Fibroblast of mammary gland (primary cell): ENCODE data around the gene GSTM1.

Experiments
- DNase-seq: peaks from one replicate; pipeline ENCODE4 v3.0.0-alpha.2; 2010; ENCODE audit warnings: low read depth
- H3K4me3 ChIP-seq: 2 replicates; pipeline ENCODE4 v1.5.1; 2011; ENCODE audit warnings: low read depth, mild to moderate bottlenecking, low read length, moderate library complexity; ENCODE audit not compliant: control insufficient read depth
- TF ChIP-seq, protein P1 (sequence below): conservative IDR thresholded peaks from 2 replicates; pipeline ENCODE4 v1.5.1; 2011; ENCODE audit warnings: low read depth, low read length, inconsistent platforms; ENCODE audit not compliant: control insufficient read depth, insufficient read depth

Gene GSTM1

DNA sequence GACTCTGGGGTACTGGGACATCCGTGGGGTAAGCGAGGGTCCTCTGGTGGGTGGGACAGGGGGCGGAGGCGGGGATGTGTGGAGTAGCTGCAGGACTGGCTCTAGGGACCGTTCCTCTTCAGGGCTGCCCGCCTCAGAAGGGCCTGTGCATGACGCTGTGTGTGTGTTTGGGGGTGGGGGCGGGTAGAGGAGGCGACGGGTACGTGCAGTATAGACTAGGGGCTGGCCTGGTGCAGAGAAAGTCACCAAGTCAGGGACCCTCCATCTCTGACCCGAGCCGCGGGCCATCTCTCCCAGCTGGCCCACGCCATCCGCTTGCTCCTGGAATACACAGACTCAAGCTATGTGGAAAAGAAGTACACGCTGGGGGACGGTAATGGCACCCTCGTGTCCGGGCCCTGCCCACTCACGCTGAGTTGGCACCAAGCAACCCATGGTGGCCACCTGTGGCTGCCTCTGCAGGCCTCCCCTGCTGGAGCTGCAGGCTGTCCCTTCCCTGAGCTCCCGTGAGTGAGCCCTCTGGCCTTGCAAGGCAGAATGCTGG, 24.8 kb downstream of the GSTM1 start:
- TF ChIP-seq, protein P1, sequence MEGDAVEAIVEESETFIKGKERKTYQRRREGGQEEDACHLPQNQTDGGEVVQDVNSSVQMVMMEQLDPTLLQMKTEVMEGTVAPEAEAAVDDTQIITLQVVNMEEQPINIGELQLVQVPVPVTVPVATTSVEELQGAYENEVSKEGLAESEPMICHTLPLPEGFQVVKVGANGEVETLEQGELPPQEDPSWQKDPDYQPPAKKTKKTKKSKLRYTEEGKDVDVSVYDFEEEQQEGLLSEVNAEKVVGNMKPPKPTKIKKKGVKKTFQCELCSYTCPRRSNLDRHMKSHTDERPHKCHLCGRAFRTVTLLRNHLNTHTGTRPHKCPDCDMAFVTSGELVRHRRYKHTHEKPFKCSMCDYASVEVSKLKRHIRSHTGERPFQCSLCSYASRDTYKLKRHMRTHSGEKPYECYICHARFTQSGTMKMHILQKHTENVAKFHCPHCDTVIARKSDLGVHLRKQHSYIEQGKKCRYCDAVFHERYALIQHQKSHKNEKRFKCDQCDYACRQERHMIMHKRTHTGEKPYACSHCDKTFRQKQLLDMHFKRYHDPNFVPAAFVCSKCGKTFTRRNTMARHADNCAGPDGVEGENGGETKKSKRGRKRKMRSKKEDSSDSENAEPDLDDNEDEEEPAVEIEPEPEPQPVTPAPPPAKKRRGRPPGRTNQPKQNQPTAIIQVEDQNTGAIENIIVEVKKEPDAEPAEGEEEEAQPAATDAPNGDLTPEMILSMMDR: no peak
- DNase-seq: no peak
- peak overlapping the region; percentile 26 for H3K4me3 ChIP-seq

DNA sequence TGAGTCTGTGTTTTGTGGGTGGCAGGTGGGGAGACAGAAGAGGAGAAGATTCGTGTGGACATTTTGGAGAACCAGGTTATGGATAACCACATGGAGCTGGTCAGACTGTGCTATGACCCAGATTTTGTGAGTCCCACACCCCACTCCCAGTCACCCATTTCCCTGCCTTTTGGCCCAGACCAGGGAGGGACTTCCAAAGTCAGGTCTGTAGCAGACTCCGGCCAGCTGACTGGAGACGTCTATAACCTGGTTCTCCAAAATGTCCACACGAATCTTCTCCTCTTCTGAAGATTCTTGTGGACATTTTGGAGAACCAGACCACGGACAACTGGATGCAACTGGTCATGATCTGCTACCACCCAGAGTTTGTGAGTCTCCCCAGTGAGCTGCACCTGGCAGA, 26.0 kb downstream of the GSTM1 start:
- TF ChIP-seq, protein P1: no peak
- DNase-seq: no peak
- H3K4me3 ChIP-seq: no peak overlapping the region

DNA sequence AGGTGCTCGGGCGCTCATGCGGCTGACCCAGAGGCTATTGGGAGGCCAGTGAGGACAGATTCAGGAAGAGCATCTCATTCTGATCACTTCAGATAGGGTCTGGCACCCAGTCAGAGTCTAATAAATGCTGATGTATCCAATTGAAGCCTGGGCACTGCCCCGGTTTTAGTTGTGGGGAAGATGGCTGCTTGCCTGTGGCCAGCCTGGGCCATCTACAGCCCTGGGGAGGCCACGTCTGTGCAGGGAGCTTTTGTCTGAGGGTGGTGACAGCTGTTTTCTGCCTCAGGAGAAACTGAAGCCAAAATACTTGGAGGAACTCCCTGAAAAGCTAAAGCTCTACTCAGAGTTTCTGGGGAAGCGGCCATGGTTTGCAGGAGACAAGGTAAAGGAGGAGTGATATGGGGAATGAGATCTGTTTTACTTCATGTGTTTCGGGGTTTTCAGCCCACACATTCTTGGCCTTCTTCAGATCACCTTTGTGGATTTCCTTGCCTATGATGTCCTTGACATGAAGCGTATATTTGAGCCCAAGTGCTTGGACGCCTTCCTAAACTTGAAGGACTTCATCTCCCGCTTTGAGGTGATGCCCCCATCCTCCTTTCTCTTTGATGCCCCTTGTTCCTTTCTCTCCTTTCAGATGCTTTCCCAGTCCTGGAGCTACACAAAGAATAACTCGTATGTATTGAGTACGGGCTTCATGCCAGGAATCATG, 27.2 kb downstream of the GSTM1 start:
- TF ChIP-seq, protein P1: no peak
- DNase-seq: no peak
- H3K4me3 ChIP-seq: no peak overlapping the region

DNA sequence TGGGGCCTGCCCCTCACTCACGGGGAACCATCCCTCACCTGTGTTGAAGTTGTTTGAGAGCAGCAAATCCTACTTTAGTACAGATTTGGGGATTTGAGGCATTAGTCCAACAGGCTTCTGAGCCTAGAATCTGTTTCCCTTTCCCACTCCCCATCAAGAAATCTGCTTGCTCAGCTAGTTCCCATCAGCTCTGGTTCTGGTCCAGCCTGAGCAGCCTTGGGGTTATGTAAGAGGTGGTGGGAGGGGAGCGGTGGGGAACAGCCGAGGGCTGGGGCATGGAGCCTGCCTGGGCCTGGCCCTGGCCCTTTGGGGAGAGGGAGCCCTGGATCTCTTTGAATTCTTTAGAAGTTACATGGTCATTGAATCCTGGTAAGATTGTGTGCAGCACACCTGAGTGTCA, 28.5 kb downstream of the GSTM1 start:
- H3K4me3 ChIP-seq: no peak overlapping the region
- TF ChIP-seq, protein P1: no peak
- no peak for DNase-seq

DNA sequence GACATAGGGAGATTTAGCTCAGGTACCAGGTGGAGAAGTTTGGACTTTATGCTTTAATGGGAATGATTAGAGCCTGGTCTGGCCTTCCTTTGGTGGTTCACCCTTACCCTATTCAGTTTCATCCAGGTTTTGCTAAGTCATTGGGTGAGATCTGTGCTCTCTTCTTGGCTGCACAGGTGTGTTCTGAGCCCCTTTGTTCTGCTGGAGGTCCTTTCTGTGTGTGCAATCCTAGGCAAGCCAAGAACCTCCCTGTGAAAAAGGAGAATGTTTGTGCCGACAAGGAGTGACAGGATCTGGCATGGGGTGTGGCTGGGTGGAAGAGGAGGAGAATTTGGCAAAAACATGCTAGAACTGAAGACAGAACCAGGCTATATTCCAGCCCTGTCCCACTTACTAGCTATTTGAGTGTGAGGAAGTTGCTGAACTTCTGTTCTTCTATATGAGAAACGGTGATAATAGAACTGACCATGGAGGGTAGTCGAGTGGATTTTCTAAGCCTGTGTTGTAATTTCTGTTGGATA, 29.0 kb downstream of the GSTM1 start:
- TF ChIP-seq, protein P1: no peak
- no peak overlapping the region for H3K4me3 ChIP-seq
- DNase-seq: no peak

DNA sequence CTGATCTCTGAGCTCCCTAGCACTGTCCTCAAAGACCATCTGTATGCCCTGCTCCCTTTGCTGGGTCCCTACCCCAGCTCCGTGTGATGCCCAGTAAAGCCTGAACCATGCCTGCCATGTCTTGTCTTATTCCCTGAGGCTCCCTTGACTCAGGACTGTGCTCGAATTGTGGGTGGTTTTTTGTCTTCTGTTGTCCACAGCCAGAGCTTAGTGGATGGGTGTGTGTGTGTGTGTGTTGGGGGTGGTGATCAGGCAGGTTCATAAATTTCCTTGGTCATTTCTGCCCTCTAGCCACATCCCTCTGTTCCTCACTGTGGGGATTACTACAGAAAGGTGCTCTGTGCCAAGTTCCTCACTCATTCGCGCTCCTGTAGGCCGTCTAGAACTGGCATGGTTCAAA, 30.1 kb downstream of the GSTM1 start:
- DNase-seq: no peak
- no peak overlapping the region for H3K4me3 ChIP-seq
- TF ChIP-seq, protein P1: no peak
